Activated T-cell treated with anti-CD3 and anti-CD28 coated beads, Interleukin-2, amount 50 U/mL, for 48 hours (primary cell): ENCODE data around the gene RASGRF1.
"Not testable (repeated sequence)": the region's sequence is repeated elsewhere in the genome, so short reads cannot be mapped to it uniquely, and the experiment has no call there.

Experiments
- DNase-seq, 2 experiments: peaks; one replicate each; pipeline ENCODE4 v3.0.0-alpha.2; 2020

Gene RASGRF1

DNA sequence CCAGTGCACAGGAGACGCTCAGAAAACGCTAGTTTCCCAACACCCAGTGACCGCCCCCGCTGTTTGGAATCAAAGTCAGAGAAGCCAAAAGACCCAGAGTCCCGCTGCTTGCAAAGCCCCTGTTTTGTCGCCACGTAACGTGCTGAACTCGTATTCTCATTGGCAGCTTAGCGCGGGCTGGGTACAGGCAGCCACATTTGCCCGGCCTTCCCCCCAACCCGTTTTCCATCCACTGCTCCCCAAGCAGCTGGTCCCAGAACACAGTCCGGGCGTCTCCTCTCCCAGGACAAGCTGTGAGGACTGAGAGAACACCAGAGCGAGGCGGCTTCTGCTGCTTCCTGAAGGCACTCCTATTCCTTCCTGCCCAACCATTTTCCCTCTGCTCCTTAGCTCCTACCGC, 54.8 kb downstream of the RASGRF1 start:
- no peak for DNase-seq

DNA sequence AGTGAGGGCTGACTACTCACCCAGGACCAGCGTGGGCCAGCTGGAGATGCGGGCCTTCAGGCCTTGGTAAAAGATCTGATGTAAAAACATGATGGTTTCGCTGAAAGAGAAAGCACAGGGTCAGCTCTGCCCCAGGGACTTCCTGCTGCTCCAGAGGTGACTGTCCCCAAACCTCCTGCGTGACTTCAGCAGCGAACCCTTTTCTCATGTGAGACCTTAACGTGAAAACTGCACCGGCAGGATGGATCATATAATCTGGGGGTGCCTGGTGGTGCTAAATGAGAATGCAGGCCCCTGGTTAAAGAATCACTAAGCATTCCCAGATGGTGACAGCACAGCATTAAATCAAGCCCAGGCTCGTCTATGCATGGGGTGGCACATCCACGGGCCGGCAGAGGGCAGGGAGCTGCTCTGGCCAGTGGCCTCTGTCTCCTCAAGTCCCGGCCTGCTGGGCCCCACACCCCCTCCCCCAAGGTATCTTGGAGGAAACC, 55.4 kb downstream of the RASGRF1 start:
- DNase-seq: no peak

DNA sequence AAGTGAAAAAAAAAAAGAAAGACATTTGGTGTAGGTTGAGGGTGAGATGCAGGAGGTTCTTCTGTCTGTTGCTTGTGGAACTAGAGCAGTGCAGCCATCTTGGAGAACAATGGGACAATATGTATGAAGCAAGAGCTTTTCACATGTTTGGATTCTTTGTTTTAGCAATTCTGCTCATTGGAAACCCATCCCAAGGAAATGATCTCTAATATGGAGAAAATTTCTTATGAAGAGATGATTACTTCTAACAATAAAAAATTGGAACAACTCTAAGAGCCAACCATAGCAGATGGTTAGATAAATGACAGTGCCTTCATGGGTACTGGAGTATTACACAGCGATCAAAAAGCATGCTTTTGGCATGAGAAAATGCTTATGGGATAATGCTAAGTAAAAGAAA, 56.3 kb downstream of the RASGRF1 start:
- no peak for DNase-seq

DNA sequence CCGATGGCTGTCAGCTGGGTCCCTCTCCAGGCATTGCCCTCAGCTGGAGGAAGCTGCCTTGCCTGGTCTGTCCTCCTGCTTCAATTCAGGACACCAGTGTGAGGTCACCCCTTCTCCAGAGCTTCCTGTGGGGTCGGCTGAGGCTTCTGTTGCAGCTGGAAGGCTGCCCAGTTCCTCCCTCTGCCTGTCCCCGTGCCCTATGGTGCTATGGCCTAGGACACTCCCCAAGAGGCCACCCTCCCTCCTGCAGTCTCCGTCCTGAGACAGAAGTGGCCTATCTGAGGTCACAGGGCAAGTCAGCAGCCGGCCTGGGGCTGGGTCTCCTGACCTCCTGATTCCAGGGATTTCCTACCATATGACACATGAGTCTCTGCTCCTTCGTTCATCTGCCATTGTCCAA, 57.9 kb downstream of the RASGRF1 start:
- no peak for DNase-seq

DNA sequence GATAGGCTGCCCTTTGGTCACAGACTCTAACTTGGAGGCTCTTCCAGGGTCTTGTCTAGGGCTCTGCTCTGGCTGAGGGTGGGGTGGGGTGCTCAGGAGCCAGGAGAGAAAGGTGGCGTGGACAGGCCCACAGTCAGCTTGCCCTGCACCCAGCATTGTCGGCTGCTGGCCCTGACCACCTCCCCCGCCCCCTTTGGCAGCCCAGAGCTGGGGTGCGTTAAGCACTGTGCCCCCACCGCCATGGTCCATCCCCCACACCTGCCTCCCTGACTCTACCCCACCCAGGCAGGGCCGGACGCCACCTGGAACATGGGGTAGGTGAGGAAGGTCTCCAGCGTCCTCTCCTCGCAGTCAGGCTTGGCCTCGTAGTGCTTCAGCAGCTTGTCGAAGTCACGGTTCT, 58.8 kb downstream of the RASGRF1 start:
- DNase-seq: no peak

DNA sequence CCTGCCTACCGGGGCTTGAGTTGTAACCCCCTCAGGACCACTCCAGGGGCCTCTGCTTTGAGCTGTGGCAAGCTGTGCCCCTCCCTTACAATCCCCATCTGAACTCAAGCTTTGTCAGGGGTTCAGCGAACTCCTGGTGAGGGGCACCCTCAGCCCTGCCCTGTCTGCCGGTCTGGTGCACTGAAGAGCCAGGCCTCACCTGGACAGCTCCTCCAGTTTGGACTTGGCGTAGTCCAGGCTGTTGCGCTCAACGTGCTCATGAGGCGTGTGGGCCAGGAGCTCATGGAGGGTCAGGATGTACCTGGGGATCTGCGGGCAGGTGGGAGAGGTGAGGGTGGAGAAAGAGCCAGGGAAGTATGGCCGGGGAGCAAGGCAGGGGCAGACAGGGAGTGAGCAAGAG, 59.4 kb downstream of the RASGRF1 start:
- DNase-seq: no peak

DNA sequence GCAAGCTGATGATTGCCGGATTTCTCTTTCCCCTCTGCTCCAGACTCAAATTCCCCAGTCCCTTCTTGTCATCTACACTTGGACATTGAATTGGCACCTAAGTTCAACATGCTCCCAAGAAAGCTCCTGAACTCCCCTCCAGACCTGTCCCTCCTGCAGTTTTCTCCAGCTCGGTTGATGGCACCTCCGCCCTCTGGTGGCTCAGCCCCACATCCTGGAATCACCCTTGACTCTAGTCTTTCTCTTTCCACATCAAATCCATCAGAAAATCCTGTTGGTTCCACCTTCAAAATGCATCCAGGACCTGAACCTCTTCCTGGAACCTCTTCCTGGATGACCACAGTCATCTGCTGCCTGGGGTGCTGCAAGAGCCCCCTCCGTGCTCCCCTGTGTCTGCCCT, 60.1 kb downstream of the RASGRF1 start:
- DNase-seq: no peak

DNA sequence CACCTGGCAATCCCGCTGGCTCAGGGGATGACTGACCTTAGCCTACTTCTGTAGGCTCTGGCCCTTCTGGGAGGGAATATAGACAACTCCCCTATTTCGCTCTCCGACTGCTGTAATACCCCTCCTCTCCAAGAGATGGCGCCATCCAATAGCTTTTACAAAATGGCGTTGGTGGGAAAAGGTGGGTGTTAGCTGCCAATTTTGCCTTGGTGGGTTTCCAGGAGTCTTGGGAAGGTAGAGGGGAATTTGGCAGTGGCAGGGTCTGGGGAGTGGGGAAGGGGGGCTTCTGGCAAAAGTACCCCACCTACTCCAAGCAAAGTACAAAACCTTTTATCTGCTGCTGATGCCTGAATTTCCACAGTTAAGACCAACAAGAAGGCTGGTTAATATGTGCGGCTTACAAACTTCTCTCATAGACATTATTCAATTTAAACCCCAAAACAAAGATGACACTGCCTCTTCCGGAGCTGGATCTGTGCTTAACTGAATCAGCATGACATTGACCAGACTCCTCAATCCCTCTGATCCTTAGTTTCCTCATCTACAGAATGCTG, 62.1 kb downstream of the RASGRF1 start:
- peak; percentile 70 for DNase-seq

DNA sequence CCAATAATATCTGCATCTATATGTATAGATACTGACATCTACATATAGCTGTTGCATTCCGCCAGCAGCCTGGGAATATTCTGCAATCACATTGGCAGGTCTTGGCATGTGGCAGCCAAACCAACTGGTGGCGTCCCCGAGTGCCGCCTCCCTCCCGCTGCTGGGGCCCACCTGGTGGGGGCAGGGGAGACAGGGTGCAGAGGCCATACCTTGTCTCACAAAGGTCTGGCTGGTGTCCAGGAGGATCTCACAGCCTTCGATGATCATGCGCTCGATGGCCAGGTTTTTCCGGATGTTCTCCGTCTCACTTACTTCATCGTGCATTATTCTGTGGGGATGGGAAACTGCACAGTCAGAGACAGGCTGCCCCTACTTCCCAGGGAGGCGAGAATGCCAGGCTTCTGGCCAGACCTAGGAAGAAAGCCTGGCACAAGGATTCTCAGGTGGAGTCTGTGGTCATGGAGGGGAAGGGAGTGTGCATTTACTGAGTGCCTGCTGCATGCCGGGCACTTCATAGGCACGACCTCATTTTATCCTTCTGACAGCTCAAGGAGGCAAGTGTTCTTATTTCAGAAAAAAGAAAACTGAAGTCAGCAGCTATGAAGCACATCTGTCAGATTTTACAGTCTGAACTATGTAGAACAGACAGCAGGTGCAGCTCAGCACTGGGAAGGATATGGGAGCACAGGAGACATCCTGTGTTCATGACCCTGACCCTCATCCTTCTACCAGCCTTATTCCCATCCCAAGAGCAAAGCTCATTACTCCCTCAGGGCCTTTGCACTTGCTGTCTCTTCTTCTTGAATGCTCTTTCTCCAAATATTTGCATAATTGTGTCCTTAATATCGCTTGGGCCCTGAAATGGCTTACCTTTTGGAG, 62.8 kb downstream of the RASGRF1 start:
- DNase-seq: no peak

DNA sequence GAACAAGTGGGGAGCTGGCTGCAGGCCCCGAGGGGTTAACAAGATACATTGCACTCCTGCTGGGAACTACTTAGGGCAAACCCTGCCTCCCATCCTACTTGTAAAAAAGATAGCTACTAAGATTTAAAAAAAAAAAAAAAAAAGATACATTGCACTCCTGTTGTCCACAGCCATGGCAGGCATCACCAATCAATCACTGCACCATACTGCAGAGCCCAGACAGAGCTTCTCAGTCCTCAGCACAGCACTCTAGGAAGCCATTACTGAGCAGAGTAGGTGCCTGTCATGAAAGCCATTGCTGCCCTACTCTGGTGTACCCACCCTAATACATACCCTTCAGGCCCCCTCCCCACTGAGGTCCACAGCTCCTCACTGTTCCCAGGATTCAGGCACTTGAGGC, 64.8 kb downstream of the RASGRF1 start:
- DNase-seq: no peak

DNA sequence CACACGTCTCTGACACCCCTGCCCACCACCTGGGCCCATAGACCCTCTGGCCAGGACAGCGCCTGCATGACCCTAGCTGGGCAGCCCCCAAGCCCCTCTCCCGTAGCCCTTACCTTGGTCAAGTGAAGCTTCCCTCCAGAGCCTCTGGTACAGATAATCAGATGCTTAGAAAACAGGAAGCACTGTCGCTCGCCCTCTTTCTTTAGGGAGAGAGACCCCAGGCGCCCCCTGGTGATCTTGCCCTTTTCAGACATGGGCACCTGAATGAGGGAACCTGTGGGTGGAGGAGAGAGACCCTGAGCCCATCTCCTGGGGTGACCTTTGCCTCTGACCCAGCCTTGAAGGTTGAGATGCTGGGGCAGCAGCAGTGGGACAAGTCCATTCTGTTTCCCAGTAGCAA, 65.4 kb downstream of the RASGRF1 start:
- DNase-seq: peak in 1 of 2 experiments; percentile 23

DNA sequence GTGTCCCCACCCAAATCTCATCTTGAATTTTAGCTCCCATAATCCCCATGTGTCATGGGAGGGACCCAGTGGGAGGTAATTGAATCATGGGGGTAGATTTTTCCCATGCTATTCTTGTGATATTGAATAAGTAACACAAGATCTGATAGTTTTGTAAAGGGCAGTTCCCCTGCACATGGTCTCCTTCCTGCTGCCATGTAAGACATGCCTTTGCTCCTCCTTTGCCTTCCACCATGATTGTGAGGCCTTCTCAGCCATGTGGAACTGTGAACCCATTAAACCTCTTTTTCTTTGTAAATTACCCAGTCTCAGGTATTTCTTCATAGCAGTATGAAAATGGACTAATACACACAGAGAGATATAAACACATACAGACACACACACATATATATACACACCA, 66.1 kb downstream of the RASGRF1 start:
- not testable (repeated sequence) for DNase-seq

DNA sequence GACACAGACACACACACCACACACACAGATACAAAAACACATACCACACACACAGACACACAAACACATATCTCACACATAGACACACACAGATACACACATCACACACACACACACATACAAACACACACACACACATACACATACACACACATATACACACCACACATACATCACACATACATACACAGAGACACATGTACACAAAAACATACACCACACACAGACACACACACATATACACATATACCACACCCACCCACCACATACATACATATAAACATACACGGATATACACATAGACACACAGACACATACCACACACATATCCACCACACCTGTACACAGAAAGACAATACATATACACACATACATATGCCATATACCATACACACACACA, 66.7 kb downstream of the RASGRF1 start:
- DNase-seq: no peak

DNA sequence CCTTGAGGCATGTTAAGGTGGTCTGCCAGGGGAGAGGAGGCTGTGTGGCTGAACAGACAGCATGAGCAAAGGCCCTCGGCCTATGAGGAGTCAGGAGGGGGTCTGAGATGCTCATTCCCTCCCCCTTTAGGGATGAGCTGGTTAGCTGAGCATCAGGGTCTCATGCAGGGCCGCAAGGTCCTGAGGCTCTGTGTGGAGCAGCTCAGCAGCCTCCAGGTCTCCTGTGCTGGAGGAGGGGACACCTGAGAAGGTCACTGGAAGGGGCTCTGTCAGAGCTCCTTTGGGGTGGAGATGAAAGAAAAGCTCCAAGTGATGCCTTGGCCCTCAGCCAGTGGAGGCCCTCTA, 67.1 kb downstream of the RASGRF1 start:
- no peak for DNase-seq

DNA sequence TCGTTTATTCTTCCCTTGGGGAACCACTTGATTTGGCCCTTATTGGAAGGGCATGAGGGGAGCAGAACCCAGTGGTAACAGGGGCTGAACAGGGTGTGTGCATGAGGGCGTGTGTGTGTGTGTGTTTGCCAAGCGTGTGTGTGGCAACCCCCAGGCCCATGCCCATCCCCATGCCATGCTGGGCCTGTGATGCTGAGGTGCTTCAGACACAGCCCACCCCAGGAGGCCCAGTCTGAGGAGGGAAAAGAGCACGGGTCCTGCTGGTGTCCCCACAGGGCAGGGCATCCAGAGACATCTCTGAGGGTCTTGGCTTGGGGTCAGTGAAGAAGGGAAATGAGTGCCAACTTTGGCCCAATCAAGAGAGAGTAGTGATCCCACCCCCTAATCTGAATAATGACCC, 71.6 kb downstream of the RASGRF1 start:
- DNase-seq: no peak

DNA sequence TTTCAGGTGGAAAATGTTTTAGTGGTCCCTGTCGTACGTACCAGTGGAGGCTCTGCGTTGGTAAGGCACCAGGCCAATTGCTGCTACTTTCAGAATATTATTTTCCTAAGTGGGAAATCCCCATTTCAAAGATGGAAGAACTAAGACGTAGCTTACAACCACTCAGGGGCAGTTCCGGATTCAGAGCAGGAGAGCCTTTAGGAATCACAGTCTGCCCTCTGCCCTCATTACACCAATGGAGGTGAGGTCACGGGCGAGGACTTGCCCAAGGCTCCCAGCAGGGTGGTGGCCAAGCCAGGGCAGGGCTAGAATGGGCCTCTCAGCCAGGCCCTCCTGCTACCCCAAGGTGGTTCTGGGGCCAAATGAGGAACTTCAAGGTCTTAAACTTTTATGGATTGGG, 72.6 kb downstream of the RASGRF1 start:
- DNase-seq: no peak

DNA sequence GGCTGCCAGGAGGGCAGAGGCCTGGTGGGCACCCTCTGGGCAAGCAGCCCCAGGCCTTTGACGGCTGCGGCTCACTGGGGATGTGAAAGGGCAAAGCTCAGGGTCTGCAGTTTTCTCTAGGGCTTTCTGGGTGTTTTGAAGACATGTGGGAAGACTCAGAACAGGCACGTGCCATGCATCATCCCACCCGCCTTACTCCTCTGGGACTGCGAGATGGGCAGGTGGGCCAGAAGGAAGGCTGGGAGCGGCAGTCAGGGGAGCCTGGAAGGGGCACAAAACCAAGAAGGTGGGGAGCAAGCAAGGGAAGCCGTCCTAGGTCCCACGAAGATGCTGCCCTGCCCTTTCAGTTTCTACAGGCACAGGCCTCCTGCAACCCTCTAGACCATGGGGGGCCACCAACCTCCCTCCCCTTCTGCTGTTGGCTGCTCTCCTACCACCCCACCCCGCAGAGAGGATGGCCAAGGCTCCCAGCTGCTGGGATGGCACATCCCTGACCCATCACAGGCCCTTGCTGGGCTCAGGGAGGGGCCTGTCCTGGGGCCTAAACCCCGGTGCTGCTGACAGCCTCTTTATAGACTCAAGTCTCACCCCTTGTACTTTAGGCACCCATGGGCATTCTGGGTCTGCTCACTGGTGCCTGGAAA, 73.9 kb downstream of the RASGRF1 start:
- no peak for DNase-seq

DNA sequence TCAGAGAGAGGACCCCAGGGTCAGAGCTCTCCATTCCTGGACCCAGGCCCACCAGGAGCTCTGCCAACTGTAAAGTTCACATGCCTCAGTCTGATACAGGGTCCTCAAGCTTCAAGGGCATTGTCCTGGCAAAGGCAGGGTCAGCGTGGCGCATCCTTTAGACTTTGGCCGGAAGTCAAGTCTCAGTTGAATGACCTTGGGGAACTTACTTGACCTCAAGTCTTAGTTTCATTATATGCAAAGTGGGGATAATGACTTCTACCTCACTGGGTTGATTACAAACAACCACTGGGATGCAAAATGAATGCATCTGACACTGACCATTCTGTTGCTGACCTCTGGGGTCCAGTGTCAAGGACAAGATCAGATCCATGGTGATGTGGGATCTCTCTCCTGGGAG, 75.2 kb downstream of the RASGRF1 start:
- no peak for DNase-seq

DNA sequence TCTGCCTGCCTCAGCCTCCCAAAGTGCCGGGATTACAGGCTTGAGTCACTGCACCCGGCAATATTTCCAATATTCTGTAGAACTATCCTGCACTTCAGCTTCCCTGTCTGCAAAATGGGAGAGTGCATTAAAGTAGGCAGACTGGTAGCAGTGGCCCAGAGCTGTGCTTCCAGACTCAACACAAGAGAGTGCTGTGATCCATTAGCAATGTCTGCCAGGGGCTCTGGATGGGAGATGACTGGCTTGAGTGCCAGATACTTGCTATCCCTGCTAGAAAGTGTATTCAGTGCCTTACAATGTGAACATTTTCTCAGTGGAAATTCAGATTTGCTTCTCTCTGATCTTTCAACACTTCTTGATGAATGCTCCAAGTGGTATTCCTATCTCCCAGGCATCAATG, 80.3 kb downstream of the RASGRF1 start:
- no peak for DNase-seq

DNA sequence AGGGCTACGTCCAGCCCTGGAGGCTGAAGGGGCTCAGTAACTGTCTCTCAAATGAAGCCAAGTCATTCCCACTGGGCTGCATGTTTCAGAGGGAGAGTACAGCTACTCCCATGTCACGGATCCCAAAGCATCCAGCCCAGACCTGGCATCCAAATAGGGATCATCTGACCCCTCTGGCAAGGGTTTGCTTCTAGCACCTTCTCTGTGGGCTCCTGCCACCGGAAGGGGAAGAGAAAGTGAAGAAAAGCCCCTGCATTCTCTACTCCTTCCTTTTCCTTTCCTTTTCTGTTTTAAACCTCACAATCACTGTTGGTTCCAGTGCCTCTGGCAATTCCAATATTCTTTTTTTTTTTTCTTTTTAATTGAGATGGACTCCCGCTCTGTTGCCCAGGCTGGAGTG, 81.2 kb downstream of the RASGRF1 start:
- no peak for DNase-seq

DNA sequence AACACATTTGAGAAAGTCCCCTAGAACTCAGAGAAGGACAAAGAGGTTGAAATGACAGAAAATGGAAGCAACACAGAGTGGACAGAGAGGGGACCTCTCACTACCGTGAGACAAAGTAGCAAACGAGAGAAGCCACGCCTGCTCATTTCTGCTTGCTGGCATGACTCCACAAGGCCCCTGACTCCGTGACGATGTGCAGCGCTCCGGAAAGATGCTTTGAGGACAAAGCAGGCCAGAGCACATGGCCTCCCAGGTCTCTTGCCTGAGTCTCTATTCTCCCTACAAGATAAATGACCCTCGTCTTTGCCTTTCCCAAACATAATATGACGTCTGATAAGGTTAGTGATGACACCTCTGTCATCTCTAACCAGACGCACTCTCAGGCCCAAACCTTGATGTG, 81.9 kb downstream of the RASGRF1 start:
- no peak for DNase-seq

DNA sequence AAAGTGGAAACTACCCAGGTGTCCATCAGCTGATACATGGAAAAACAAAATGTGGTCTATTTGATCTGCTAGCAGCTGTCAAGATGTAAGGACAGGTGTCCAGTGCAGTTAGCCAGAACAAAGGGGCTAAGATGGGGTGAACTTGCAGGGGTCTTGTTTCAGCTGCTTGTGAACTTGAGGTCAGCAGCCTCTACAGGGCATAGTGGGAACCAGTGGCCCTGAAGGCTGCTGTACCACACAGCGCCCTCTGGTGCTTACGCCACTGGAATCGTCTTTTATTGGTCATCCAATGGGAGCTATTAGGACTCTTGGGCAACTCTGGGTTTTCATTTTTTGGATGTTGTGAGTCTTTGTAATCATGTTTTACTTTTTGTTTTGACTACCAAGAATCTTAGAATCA, 83.5 kb downstream of the RASGRF1 start:
- peak; percentile 50 to 51 for DNase-seq

DNA sequence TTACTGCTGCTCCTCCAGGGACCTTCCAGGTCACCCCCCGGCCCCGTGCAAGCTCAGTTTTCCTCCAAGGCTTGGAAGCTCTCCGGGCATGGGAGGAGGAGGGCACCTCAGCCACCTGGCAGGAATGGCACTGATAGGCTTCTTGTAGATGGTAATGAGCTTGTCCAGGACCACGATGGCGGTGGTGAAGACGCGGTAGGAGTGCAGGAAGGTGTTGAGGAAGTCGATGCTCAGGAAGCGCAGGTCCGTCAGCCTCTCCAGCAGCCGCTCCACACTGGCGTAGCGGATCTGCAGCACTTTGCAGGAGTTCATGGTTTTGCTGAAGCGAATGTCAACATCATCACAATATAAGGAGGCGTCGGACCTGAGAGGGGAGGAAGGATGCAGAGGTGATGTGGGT, 84.5 kb downstream of the RASGRF1 start:
- DNase-seq: no peak

DNA sequence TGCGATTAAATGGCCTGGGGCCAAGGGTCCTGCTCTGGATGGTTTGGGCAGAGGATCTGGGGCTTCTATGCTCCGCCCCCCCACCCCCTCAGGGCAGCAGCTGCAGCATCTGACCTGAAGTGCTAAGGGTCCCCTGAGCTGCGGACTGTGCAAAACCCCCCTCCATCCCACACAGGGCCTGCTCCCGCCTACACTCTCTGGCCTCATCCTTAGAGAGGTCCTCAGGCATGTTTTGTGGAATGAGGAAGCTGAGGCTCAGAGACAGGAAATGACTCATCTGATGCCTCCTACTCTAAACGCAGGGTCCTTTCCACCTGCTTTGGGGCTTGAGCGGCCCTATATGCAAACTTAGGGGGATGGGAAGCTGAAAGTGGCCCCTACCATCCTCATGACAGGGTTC, 86.2 kb downstream of the RASGRF1 start:
- peak in 1 of 2 experiments; percentile 23 for DNase-seq
